ENCODE data around the gene SC5D.

The SC5D gene

GRCh38 chr11:121300313-121300971, 7.9 kb downstream of the SC5D start:
- Mint-ChIP-seq H3K36me3 (ENCODE audit: low read depth) (peaks cover 51% of the 10 kb centered on the region), H3K4me3 (no peak overlapping the region), H3K9me3 (peaks cover 4% of the 10 kb centered on the region), H3K27me3 (ENCODE audit: low read depth) (no peaks in the 10 kb centered on the region), H3K4me1 (ENCODE audit: low read depth) (peaks cover 22% of the 10 kb centered on the region), H3K27ac (no peak overlapping the region)
- DNase-seq (ENCODE audit: low spot score): no peak

GRCh38 chr11:121300972-121301699, 8.6 kb downstream of the SC5D start:
- H3K27me3 Mint-ChIP-seq (ENCODE audit: low read depth): no peaks in the 10 kb centered on the region
- no peak for DNase-seq (ENCODE audit: low spot score)
- peaks cover 4% of the 10 kb centered on the region for H3K9me3 Mint-ChIP-seq
- no peak overlapping the region for H3K4me3 Mint-ChIP-seq
- H3K27ac Mint-ChIP-seq: no peak overlapping the region
- H3K4me1 Mint-ChIP-seq (ENCODE audit: low read depth): peaks cover 17% of the 10 kb centered on the region
- peaks cover 48% of the 10 kb centered on the region for H3K36me3 Mint-ChIP-seq (ENCODE audit: low read depth)

GRCh38 chr11:121304759-121305158, 12.2 kb downstream of the SC5D start:
- Mint-ChIP-seq H3K4me1 (ENCODE audit: low read depth) (peaks cover 20% of the 10 kb centered on the region), H3K36me3 (ENCODE audit: low read depth) (peaks cover 46% of the 10 kb centered on the region), H3K27me3 (ENCODE audit: low read depth) (no peaks in the 10 kb centered on the region), H3K27ac (no peak overlapping the region), H3K4me3 (no peak overlapping the region), H3K9me3 (no peaks in the 10 kb centered on the region)
- DNase-seq (ENCODE audit: low spot score): no peak

DNA sequence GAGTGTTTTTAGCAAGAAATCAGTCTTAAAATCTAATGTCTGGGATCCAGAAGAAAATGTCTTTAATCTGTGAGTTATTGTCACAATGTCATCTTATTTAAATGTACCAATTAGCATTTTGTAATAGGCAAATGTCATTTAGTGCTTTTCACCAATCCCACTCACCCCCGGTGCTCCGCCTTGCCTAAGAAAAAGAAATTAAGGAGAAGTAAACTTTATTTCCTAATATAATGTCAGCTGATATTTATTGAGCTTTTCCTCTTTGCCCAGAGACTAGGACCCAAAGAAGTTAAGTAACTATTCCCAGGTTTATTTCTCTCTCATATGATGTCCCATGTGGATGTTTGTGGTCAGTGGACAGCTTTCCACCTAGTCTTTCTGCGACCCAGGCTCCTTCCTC, 16.2 kb downstream of the SC5D start:
- no peaks in the 10 kb centered on the region for H3K27me3 Mint-ChIP-seq (ENCODE audit: low read depth)
- H3K4me3 Mint-ChIP-seq: no peak overlapping the region
- peaks cover 29% of the 10 kb centered on the region for H3K4me1 Mint-ChIP-seq (ENCODE audit: low read depth)
- H3K36me3 Mint-ChIP-seq (ENCODE audit: low read depth): peaks cover 48% of the 10 kb centered on the region
- H3K27ac Mint-ChIP-seq: no peak overlapping the region
- H3K9me3 Mint-ChIP-seq: no peaks in the 10 kb centered on the region
- no peak for DNase-seq (ENCODE audit: low spot score)

- peak overlapping the region; percentile 12 for H3K4me3 Mint-ChIP-seq
- H3K4me1 Mint-ChIP-seq (ENCODE audit: low read depth): peaks cover 27% of the 10 kb centered on the region
- DNase-seq (ENCODE audit: low spot score): no peak
- no peaks in the 10 kb centered on the region for H3K9me3 Mint-ChIP-seq
- peak overlapping the region; percentile 23 for H3K27ac Mint-ChIP-seq
- peaks cover 41% of the 10 kb centered on the region for H3K36me3 Mint-ChIP-seq (ENCODE audit: low read depth)
- H3K27me3 Mint-ChIP-seq (ENCODE audit: low read depth): no peaks in the 10 kb centered on the region
Observed at GRCh38 chr11:121309688-121310087, 17.1 kb downstream of the SC5D start.

GRCh38 chr11:121310908-121311307, 18.3 kb downstream of the SC5D start:
- no peaks in the 10 kb centered on the region for H3K9me3 Mint-ChIP-seq
- H3K36me3 Mint-ChIP-seq (ENCODE audit: low read depth): peaks cover 33% of the 10 kb centered on the region
- DNase-seq (ENCODE audit: low spot score): no peak
- no peaks in the 10 kb centered on the region for H3K27me3 Mint-ChIP-seq (ENCODE audit: low read depth)
- H3K4me1 Mint-ChIP-seq (ENCODE audit: low read depth): peaks cover 27% of the 10 kb centered on the region
- no peak overlapping the region for H3K4me3 Mint-ChIP-seq
- H3K27ac Mint-ChIP-seq: no peak overlapping the region

DNA sequence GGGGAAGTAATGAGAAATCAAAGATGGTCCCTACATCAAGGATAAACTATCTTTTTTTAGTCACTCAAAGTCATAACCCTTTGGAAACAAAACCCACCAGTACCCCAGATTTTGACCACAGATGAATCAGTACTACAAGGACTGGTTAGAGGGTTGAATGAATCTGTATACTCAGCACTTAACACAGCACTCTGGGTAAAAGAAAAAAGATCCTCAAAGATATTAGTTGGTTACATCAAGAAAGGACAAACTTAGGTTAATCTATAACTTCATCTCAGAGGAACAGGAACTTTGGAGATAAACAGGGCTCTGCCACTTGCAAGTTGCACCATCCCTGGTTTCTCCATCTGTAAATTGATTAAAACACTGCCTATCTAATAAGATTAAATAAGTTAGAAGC, 18.8 kb downstream of the SC5D start:
- Mint-ChIP-seq H3K4me1 (ENCODE audit: low read depth) (peaks cover 27% of the 10 kb centered on the region), H3K27me3 (ENCODE audit: low read depth) (no peaks in the 10 kb centered on the region), H3K27ac (no peak overlapping the region), H3K9me3 (no peaks in the 10 kb centered on the region), H3K36me3 (ENCODE audit: low read depth) (peaks cover 30% of the 10 kb centered on the region), H3K4me3 (no peak overlapping the region)
- peak; percentile 29 for DNase-seq (ENCODE audit: low spot score)

DNA sequence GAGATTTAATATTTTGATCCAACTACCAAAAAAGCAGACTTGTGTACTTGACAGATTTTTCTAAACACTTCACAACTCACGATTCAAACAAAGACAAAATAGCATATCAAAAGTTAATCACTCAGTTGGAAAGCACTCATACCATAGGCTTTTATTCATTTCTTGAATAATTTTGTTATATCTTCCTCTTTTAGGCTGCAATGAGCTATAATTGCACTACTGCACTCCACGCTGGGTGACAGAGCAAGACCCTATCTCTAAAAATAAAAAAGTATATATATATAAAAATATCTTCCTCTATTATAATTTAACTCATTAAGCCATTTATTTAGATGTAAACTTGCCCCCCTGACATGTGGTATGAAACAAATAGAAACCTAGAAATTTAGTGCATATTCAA, 19.9 kb downstream of the SC5D start:
- no peaks in the 10 kb centered on the region for H3K27me3 Mint-ChIP-seq (ENCODE audit: low read depth)

GRCh38 chr11:121318848-121319834, 26.6 kb downstream of the SC5D start:
- H3K36me3 Mint-ChIP-seq (ENCODE audit: low read depth): no peaks in the 10 kb centered on the region
- DNase-seq (ENCODE audit: low spot score): no peak
- H3K9me3 Mint-ChIP-seq: no peaks in the 10 kb centered on the region
- peak overlapping the region; percentile 54 for H3K27ac Mint-ChIP-seq
- H3K4me3 Mint-ChIP-seq: peak overlapping the region; percentile 48
- peaks cover 5% of the 10 kb centered on the region for H3K27me3 Mint-ChIP-seq (ENCODE audit: low read depth)
- H3K4me1 Mint-ChIP-seq (ENCODE audit: low read depth): peaks cover 22% of the 10 kb centered on the region

More for the DNA sequence above, 19.9 kb downstream of the SC5D start:
- no peak for DNase-seq (ENCODE audit: low spot score)
- Mint-ChIP-seq H3K9me3 (no peaks in the 10 kb centered on the region), H3K36me3 (ENCODE audit: low read depth) (peaks cover 21% of the 10 kb centered on the region), H3K27ac (no peak overlapping the region), H3K4me1 (ENCODE audit: low read depth) (peaks cover 27% of the 10 kb centered on the region), H3K4me3 (no peak overlapping the region)

DNA sequence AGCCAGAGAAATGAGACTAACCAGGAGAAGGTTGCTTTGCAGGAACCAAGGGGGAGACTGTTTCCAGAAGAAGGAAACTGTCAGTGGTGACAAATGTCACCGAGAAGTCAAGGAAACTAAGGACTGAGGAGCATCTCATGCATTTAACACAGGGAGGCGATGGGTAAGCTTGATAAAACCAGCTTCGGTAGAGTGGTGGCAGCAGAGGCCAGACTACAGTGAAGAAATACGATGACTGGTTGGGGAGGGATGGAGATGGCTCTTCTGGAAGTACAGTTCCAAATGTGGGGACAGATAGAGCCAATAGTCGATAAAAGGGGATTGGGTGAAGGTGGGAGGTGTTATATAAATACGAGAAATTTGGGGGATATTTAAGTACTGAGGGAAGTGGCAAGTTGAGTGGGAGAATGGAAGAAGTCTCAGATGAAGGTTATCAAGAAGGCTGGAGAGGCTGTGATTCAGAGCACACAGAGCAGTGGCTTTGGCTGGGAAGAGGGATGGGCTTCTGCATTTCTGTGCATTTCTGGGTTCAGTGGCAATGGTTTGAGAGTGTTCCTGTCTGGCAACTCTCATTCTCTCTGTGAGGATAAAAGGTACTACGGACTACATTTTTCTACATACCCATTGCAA, 29.2 kb downstream of the SC5D start:
- no peak for DNase-seq (ENCODE audit: low spot score)
- Mint-ChIP-seq H3K27ac (no peak overlapping the region), H3K27me3 (ENCODE audit: low read depth) (peaks cover 5% of the 10 kb centered on the region), H3K4me1 (ENCODE audit: low read depth) (peaks cover 26% of the 10 kb centered on the region), H3K36me3 (ENCODE audit: low read depth) (no peaks in the 10 kb centered on the region), H3K9me3 (no peaks in the 10 kb centered on the region), H3K4me3 (no peak overlapping the region)

GRCh38 chr11:121323046-121323607, 30.6 kb downstream of the SC5D start:
- Mint-ChIP-seq H3K27me3 (ENCODE audit: low read depth) (peaks cover 5% of the 10 kb centered on the region), H3K4me1 (ENCODE audit: low read depth) (peaks cover 26% of the 10 kb centered on the region), H3K27ac (no peak overlapping the region)

GRCh38 chr11:121326230-121326629, 33.7 kb downstream of the SC5D start:
- Mint-ChIP-seq H3K4me3 (no peak overlapping the region), H3K27me3 (ENCODE audit: low read depth) (peaks cover 5% of the 10 kb centered on the region), H3K4me1 (ENCODE audit: low read depth) (peaks cover 11% of the 10 kb centered on the region), H3K27ac (no peak overlapping the region), H3K9me3 (no peaks in the 10 kb centered on the region), H3K36me3 (ENCODE audit: low read depth) (no peaks in the 10 kb centered on the region)
- DNase-seq (ENCODE audit: low spot score): no peak

More at GRCh38 chr11:121323046-121323607, 30.6 kb downstream of the SC5D start:
- no peak for DNase-seq (ENCODE audit: low spot score)
- no peaks in the 10 kb centered on the region for H3K36me3 Mint-ChIP-seq (ENCODE audit: low read depth)
- no peaks in the 10 kb centered on the region for H3K9me3 Mint-ChIP-seq
- H3K4me3 Mint-ChIP-seq: no peak overlapping the region

DNA sequence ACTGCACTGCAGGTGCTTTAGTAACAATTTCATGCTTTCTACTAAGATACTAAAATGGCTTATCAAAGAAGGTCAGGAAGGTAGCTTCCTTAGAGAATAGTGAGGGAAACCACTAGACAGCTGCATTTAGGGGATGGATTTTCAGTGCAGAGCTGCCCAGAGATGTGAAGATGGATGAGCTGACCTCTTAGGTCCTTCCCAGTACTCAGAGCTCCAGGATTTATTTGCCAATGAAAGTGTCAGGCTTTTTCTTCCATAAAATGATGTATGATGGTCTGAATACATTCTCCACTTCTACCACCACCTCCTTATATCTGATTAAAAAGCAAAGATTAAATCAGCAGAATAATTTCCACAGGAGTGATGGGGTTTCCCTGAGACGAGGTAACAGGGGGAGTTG, 35.0 kb downstream of the SC5D start:
- H3K4me3 Mint-ChIP-seq: no peak overlapping the region
- no peak overlapping the region for H3K27ac Mint-ChIP-seq
- H3K9me3 Mint-ChIP-seq: no peaks in the 10 kb centered on the region
- peaks cover 9% of the 10 kb centered on the region for H3K27me3 Mint-ChIP-seq (ENCODE audit: low read depth)
- no peak for DNase-seq (ENCODE audit: low spot score)
- peaks cover 3% of the 10 kb centered on the region for H3K4me1 Mint-ChIP-seq (ENCODE audit: low read depth)
- no peaks in the 10 kb centered on the region for H3K36me3 Mint-ChIP-seq (ENCODE audit: low read depth)
